HG03460 (cell line): ENCODE measurements around the gene LMOD1.
"Not testable (repeated sequence)": the region's sequence is repeated elsewhere in the genome, so short reads cannot be mapped to it uniquely, and the experiment has no call there.

Experiments
- ATAC-seq: cut with Tn5 transposase; IDR thresholded peaks from one replicate; pipeline ENCODE4 v1.9.1; 2021; ENCODE audit not compliant: unreplicated experiment

LMOD1 gene

DNA sequence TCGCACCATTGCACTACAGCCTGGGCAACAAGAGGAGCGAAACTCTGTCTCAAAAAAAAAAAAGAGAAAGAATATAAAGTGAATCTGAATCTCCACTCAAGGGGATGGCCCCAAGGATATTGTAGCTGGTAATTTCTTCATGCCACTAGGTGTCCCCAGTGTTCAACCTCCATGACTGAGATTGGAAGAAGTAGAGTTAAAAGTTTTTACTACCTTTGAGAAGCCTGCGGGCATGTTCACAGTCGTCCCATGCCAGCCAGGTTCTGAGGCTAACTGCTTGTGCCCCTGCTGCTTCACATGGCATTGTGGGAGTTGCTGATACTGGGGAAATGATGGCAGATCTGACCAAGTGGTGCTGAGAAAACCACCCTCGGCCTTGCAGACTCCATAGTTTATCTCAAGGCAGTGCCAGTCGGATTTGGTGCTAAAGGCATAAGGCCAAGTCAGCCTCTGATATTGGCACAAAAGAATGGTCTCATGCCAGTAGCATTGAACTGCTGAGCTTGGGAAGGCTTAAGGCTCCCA lies 68.4 kb downstream of the LMOD1 start:
- no peak for ATAC-seq

GRCh38 chr1:201876148-201876818 lies 70.1 kb downstream of the LMOD1 start:
- no peak for ATAC-seq

DNA sequence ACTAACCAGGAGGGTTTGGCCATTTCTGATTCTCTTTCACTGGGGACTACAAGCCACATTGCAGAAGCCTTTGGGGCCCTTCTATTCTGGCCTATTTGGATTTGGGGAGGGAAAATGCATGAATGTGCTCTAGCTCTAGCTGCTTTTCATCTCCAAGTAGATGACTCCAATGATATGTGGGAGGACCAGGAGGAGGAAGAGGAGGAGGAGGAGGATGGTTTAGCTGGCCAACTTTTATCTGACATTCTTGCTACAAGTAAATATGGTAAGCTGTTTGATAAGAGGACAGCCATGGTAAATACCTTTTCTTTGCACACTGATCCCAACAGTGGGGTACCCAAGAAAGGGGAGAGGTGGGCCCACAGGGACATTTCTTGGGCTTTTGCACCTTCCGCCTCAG lies 71.7 kb downstream of the LMOD1 start:
- no peak for ATAC-seq

- no peak for ATAC-seq
These were observed 76.0 kb downstream of the LMOD1 start for GRCh38 chr1:201870397-201870796.

GRCh38 chr1:201861448-201861847 lies 84.9 kb downstream of the LMOD1 start:
- no peak for ATAC-seq

DNA sequence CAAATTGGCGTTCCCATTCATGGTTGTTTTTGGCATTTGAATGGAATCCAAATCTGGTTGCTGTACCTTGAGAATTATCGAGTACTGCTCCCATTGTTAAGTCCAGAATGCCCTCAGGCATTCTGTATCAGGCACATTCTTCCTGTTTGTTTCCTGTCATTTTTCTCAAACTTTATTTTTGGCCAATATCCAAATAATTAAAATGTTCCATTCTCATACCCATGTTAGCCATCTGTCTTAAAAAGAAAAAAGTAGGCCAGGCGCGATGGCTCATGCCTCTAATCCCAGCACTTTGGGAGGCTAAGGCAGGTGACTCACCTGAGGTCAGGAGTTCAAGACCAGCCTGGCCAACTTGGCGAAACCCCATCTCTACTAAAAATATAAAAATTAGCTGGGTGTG lies 86.9 kb downstream of the LMOD1 start:
- no peak for ATAC-seq

DNA sequence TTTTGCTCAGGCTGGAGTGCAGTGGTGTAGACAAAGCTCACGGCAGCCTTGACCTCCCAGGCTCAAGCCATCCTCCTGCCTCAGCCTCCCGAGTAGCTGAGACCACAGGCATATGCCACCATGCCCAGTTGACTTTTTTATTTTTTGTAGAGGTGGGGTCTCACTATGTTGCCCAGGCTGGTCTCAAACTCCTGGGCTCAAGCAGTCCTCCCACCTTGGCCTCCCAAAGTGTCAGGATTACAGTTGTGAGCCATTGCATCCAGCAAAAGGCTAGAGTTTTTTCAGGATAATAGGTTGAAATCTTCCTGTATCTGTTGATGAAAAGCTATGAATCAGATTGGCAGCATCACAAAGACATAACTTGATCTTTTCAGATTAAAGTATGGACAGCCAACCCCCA lies 89.6 kb downstream of the LMOD1 start:
- not testable (repeated sequence) for ATAC-seq

- ATAC-seq, result no peak
These were observed 94.4 kb downstream of the LMOD1 start for GRCh38 chr1:201851949-201852348.

- ATAC-seq, result no peak
These were observed 96.3 kb downstream of the LMOD1 start for GRCh38 chr1:201850053-201850397.

DNA sequence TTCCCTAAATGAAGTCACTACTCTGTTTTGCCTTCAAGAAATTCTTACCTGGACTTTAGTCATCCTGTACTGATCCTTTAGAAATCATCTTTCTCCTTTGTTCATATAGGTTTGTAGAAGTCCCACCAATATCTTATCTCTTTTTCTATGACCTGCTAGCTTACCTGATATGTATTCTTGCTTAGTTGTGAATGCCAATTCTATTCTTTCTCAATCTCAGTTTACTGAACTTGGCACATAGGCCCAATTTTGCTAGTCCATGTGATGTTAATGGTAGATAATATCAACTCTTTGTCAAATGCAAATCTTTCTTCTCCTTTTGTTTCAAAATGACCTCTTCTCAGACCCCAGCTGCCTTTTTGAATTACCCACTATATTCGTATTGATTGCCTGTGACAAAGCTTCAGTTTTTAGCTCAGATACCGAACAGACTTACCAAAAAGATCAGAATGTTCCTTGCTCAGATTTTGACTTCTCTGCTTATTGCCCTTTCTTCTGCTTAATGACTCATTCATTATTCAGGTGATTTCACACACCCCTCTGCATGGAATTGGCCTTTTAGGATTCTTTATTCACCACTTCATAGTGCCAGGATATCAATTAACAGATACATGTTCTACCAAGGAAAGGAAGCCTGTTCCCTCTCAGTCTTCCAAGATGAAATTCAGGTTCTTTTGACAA lies 96.8 kb downstream of the LMOD1 start:
- no peak for ATAC-seq

DNA sequence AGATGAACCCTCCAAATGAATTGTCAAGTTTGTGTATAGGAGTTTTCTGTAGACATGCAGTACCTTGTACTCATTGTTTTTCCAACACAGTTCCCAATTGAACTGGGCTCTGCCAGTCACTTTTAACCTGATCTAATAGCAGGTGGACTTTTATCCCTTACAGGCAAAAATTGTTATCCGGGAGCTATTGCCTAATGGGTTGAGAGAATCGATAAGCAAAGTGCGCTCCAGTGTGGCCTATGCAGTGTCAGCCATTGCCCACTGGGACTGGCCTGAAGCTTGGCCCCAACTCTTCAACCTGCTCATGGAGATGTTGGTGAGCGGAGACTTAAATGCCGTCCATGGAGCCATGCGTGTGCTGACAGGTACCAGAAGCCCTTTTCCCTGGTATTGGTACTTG lies 98.1 kb downstream of the LMOD1 start:
- no peak for ATAC-seq

GRCh38 chr1:201847150-201847549 lies 99.2 kb downstream of the LMOD1 start:
- no peak for ATAC-seq
